ENCODE measurements around the gene CEACAM4.

CEACAM4 gene

GRCh38 chr19:41637484-41637883 is 10.6 kb upstream of the CEACAM4 start:
- H3K27ac ChIP-seq (ENCODE audit: low read length), result no peak overlapping the region
- H3K27me3 ChIP-seq (ENCODE audit: control insufficient read depth, insufficient read depth, low read length), result no peaks in the 10 kb centered on the region
- H3K4me1 ChIP-seq (ENCODE audit: control insufficient read depth, low read depth, low read length), result no peaks in the 10 kb centered on the region
- no peaks in the 10 kb centered on the region for H3K36me3 ChIP-seq (ENCODE audit: control insufficient read depth, low read depth, low read length)
- no peaks in the 10 kb centered on the region for H3K9me3 ChIP-seq (ENCODE audit: control insufficient read depth, low read depth, low read length)
- no peak overlapping the region for H3K4me3 ChIP-seq (ENCODE audit: low read length)
- no peak overlapping the region for H3K9ac ChIP-seq (ENCODE audit: low read length)

- Histone ChIP-seq H3K36me3 (ENCODE audit: control insufficient read depth, low read depth, low read length) (no peaks in the 10 kb centered on the region), H3K27ac (ENCODE audit: low read length) (no peak overlapping the region), H3K9ac (ENCODE audit: low read length) (no peak overlapping the region), H3K9me3 (ENCODE audit: control insufficient read depth, low read depth, low read length) (peaks cover 6% of the 10 kb centered on the region), H3K4me3 (ENCODE audit: low read length) (no peak overlapping the region), H3K27me3 (ENCODE audit: control insufficient read depth, insufficient read depth, low read length) (no peaks in the 10 kb centered on the region), H3K4me1 (ENCODE audit: control insufficient read depth, low read depth, low read length) (no peaks in the 10 kb centered on the region)
Measured at GRCh38 chr19:41627966-41628675, 1.2 kb upstream of the CEACAM4 start.

- H3K27me3 ChIP-seq (ENCODE audit: control insufficient read depth, insufficient read depth, low read length), result no peaks in the 10 kb centered on the region
- peaks cover 2% of the 10 kb centered on the region for H3K9me3 ChIP-seq (ENCODE audit: control insufficient read depth, low read depth, low read length)
- H3K36me3 ChIP-seq (ENCODE audit: control insufficient read depth, low read depth, low read length), result no peaks in the 10 kb centered on the region
- no peak overlapping the region for H3K4me3 ChIP-seq (ENCODE audit: low read length)
- no peaks in the 10 kb centered on the region for H3K4me1 ChIP-seq (ENCODE audit: control insufficient read depth, low read depth, low read length)
- H3K9ac ChIP-seq (ENCODE audit: low read length), result no peak overlapping the region
- H3K27ac ChIP-seq (ENCODE audit: low read length), result no peak overlapping the region
Measured at GRCh38 chr19:41626278-41626677, 596 bp downstream of the CEACAM4 start.

DNA sequence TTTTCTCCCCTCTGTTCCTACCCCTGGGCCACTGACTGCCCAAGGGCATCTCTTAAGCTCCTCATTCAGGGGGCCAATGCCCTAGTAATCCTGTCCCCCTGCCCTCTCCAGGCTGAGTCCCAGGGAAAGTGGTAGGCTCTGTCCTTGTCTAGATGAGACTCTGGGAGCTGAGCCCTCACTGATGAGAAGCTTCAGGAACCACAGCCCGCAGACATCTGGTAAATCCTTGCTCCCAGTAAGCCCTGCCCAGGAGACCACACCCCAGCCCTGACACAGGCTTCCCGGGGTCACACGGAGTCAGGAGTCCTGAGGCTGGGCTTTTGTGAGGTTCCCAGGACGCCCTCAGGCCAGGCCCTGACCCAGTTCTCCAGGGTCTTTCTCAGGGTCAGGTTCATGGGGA is 1.9 kb downstream of the CEACAM4 start:
- no peaks in the 10 kb centered on the region for H3K9me3 ChIP-seq (ENCODE audit: control insufficient read depth, low read depth, low read length)
- no peak overlapping the region for H3K9ac ChIP-seq (ENCODE audit: low read length)
- H3K36me3 ChIP-seq (ENCODE audit: control insufficient read depth, low read depth, low read length), result no peaks in the 10 kb centered on the region
- H3K27ac ChIP-seq (ENCODE audit: low read length), result no peak overlapping the region
- no peak overlapping the region for H3K4me3 ChIP-seq (ENCODE audit: low read length)
- no peaks in the 10 kb centered on the region for H3K4me1 ChIP-seq (ENCODE audit: control insufficient read depth, low read depth, low read length)
- no peaks in the 10 kb centered on the region for H3K27me3 ChIP-seq (ENCODE audit: control insufficient read depth, insufficient read depth, low read length)

GRCh38 chr19:41624515-41624914 is 2.4 kb downstream of the CEACAM4 start:
- Histone ChIP-seq H3K9ac (ENCODE audit: low read length) (no peak overlapping the region), H3K27ac (ENCODE audit: low read length) (no peak overlapping the region), H3K4me3 (ENCODE audit: low read length) (no peak overlapping the region), H3K36me3 (ENCODE audit: control insufficient read depth, low read depth, low read length) (no peaks in the 10 kb centered on the region), H3K9me3 (ENCODE audit: control insufficient read depth, low read depth, low read length) (no peaks in the 10 kb centered on the region), H3K4me1 (ENCODE audit: control insufficient read depth, low read depth, low read length) (no peaks in the 10 kb centered on the region), H3K27me3 (ENCODE audit: control insufficient read depth, insufficient read depth, low read length) (no peaks in the 10 kb centered on the region)

- no peak overlapping the region for H3K4me3 ChIP-seq (ENCODE audit: low read length)
- no peak overlapping the region for H3K27ac ChIP-seq (ENCODE audit: low read length)
- H3K36me3 ChIP-seq (ENCODE audit: control insufficient read depth, low read depth, low read length), result no peaks in the 10 kb centered on the region
- no peaks in the 10 kb centered on the region for H3K4me1 ChIP-seq (ENCODE audit: control insufficient read depth, low read depth, low read length)
- H3K27me3 ChIP-seq (ENCODE audit: control insufficient read depth, insufficient read depth, low read length), result no peaks in the 10 kb centered on the region
- H3K9me3 ChIP-seq (ENCODE audit: control insufficient read depth, low read depth, low read length), result no peaks in the 10 kb centered on the region
- H3K9ac ChIP-seq (ENCODE audit: low read length), result no peak overlapping the region
Measured at GRCh38 chr19:41623360-41623759, 3.5 kb downstream of the CEACAM4 start.

GRCh38 chr19:41621654-41622053 is 5.2 kb downstream of the CEACAM4 start:
- no peaks in the 10 kb centered on the region for H3K27me3 ChIP-seq (ENCODE audit: control insufficient read depth, insufficient read depth, low read length)
- no peak overlapping the region for H3K4me3 ChIP-seq (ENCODE audit: low read length)
- no peaks in the 10 kb centered on the region for H3K9me3 ChIP-seq (ENCODE audit: control insufficient read depth, low read depth, low read length)
- H3K27ac ChIP-seq (ENCODE audit: low read length), result no peak overlapping the region
- H3K4me1 ChIP-seq (ENCODE audit: control insufficient read depth, low read depth, low read length), result no peaks in the 10 kb centered on the region
- H3K36me3 ChIP-seq (ENCODE audit: control insufficient read depth, low read depth, low read length), result no peaks in the 10 kb centered on the region
- no peak overlapping the region for H3K9ac ChIP-seq (ENCODE audit: low read length)

DNA sequence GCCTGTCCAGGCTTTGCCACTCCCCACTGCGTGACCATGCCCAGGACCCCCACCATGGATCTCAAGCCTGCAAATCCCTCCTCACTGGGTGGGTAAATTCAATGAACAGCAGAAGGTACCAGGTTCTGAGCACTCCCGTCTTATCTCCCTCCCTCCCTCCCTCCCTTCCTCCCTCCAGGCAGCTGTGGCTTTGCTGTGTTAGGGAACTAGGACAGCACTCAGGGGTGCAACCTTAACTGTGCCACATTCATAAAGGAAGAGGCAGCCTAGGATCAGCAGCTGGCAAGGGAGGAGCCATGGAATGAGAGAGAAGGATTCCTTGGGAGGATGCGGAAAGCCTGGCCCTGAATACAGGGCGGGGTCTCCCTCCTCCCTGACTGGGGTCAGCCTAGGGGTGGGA is 5.6 kb downstream of the CEACAM4 start:
- no peaks in the 10 kb centered on the region for H3K27me3 ChIP-seq (ENCODE audit: control insufficient read depth, insufficient read depth, low read length)
- no peak overlapping the region for H3K9ac ChIP-seq (ENCODE audit: low read length)
- H3K27ac ChIP-seq (ENCODE audit: low read length), result no peak overlapping the region
- no peak overlapping the region for H3K4me3 ChIP-seq (ENCODE audit: low read length)
- no peaks in the 10 kb centered on the region for H3K36me3 ChIP-seq (ENCODE audit: control insufficient read depth, low read depth, low read length)
- H3K4me1 ChIP-seq (ENCODE audit: control insufficient read depth, low read depth, low read length), result no peaks in the 10 kb centered on the region
- H3K9me3 ChIP-seq (ENCODE audit: control insufficient read depth, low read depth, low read length), result no peaks in the 10 kb centered on the region

DNA sequence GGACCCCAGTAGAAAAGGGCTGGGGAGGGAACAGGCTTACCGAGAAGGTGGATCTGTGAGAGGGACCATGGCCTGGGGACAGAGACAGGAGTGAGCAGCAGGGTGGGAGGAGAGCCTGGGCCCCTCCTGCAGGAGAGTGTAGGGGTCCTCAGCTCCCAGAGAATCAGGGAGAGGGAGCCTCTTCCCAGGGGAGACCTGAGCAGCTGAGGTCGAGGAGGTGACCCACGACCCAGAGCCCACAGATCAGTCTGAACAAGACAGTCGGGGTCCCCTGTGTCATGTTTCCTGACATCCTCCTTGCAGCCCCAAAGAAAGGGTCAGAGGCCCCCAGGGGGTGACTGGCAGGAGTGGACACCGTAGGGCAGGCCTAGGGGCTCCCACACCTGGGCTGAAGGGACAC is 6.7 kb downstream of the CEACAM4 start:
- no peaks in the 10 kb centered on the region for H3K9me3 ChIP-seq (ENCODE audit: control insufficient read depth, low read depth, low read length)
- H3K4me1 ChIP-seq (ENCODE audit: control insufficient read depth, low read depth, low read length), result no peaks in the 10 kb centered on the region
- H3K27me3 ChIP-seq (ENCODE audit: control insufficient read depth, insufficient read depth, low read length), result no peaks in the 10 kb centered on the region
- H3K27ac ChIP-seq (ENCODE audit: low read length), result no peak overlapping the region
- no peaks in the 10 kb centered on the region for H3K36me3 ChIP-seq (ENCODE audit: control insufficient read depth, low read depth, low read length)
- H3K4me3 ChIP-seq (ENCODE audit: low read length), result no peak overlapping the region
- H3K9ac ChIP-seq (ENCODE audit: low read length), result no peak overlapping the region

- Histone ChIP-seq H3K9me3 (ENCODE audit: control insufficient read depth, low read depth, low read length) (no peaks in the 10 kb centered on the region), H3K27ac (ENCODE audit: low read length) (no peak overlapping the region), H3K27me3 (ENCODE audit: control insufficient read depth, insufficient read depth, low read length) (no peaks in the 10 kb centered on the region), H3K4me3 (ENCODE audit: low read length) (no peak overlapping the region), H3K36me3 (ENCODE audit: control insufficient read depth, low read depth, low read length) (no peaks in the 10 kb centered on the region), H3K4me1 (ENCODE audit: control insufficient read depth, low read depth, low read length) (no peaks in the 10 kb centered on the region), H3K9ac (ENCODE audit: low read length) (no peak overlapping the region)
Measured at GRCh38 chr19:41619018-41619556, 7.8 kb downstream of the CEACAM4 start.

GRCh38 chr19:41617941-41618730 is 8.7 kb downstream of the CEACAM4 start:
- no peaks in the 10 kb centered on the region for H3K9me3 ChIP-seq (ENCODE audit: control insufficient read depth, low read depth, low read length)
- no peaks in the 10 kb centered on the region for H3K4me1 ChIP-seq (ENCODE audit: control insufficient read depth, low read depth, low read length)
- no peak overlapping the region for H3K27ac ChIP-seq (ENCODE audit: low read length)
- no peaks in the 10 kb centered on the region for H3K27me3 ChIP-seq (ENCODE audit: control insufficient read depth, insufficient read depth, low read length)
- H3K9ac ChIP-seq (ENCODE audit: low read length), result no peak overlapping the region
- no peak overlapping the region for H3K4me3 ChIP-seq (ENCODE audit: low read length)
- no peaks in the 10 kb centered on the region for H3K36me3 ChIP-seq (ENCODE audit: control insufficient read depth, low read depth, low read length)
